Nephron (organoid): ENCODE results near the gene CDC5L.

Source experiments
- H3K27ac Mint-ChIP-seq, 3 experiments: 2 replicates each; pipeline ENCODE4 v1.8.0; 2020; ENCODE audit warnings: mixed read lengths in 3 of 3, mild to moderate bottlenecking in 2 of 3, moderate library complexity in 1 of 3
- H3K27me3 Mint-ChIP-seq: 2 replicates; pipeline ENCODE4 v1.8.0; 2021; ENCODE audit warnings: low read depth, mild to moderate bottlenecking, moderate library complexity, mixed read lengths
- H3K36me3 Mint-ChIP-seq: 2 replicates; pipeline ENCODE4 v1.8.0; 2020; ENCODE audit warnings: low read depth, mixed read lengths
- H3K4me1 Mint-ChIP-seq: 2 replicates; pipeline ENCODE4 v1.8.0; 2020; ENCODE audit warnings: mixed read lengths
- H3K4me3 Mint-ChIP-seq, 3 experiments: 2 replicates each; pipeline ENCODE4 v1.8.0; 2020; ENCODE audit warnings: mild to moderate bottlenecking in 3 of 3, mixed read lengths in 3 of 3, moderate library complexity in 2 of 3
- H3K9me3 Mint-ChIP-seq: 2 replicates; pipeline ENCODE4 v1.8.0; 2020; ENCODE audit warnings: mixed read lengths
- TF ChIP-seq, protein P1 (sequence below), 3 experiments: fragments of 200-600 bp; sonication (generic); IDR thresholded peaks; one replicate each; pipeline ENCODE4 v1.5.0; 2021; ENCODE audit warnings: antibody characterized with exemption in 3 of 3; ENCODE audit not compliant: unreplicated experiment in 3 of 3

Gene CDC5L

DNA sequence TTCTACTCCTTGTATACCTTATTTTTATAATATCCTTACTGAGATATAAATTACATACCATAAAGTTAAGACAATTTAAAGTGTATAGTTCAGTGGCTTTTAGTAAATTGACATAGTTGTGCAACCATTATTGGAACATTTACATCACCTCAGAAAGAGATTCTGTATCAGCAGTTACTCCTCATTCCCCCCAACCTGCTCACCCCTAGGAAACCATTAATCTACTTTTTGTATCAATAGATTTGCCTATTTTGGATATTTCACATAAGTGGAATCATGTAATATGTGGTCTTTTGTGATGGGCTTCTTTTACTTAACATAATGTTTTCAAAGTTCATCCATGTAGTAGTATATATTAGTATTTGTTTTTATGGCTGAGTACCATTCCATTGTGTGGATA lies 51.3 kb downstream of the CDC5L start:
- Mint-ChIP-seq H3K27ac (no peak overlapping the region), H3K27me3 (no peaks in the 10 kb centered on the region), H3K4me3 (no peak overlapping the region), H3K9me3 (peaks cover 22% of the 10 kb centered on the region), H3K4me1 (peaks cover 15% of the 10 kb centered on the region), H3K36me3 (peaks cover 77% of the 10 kb centered on the region)
- TF ChIP-seq, protein P1, sequence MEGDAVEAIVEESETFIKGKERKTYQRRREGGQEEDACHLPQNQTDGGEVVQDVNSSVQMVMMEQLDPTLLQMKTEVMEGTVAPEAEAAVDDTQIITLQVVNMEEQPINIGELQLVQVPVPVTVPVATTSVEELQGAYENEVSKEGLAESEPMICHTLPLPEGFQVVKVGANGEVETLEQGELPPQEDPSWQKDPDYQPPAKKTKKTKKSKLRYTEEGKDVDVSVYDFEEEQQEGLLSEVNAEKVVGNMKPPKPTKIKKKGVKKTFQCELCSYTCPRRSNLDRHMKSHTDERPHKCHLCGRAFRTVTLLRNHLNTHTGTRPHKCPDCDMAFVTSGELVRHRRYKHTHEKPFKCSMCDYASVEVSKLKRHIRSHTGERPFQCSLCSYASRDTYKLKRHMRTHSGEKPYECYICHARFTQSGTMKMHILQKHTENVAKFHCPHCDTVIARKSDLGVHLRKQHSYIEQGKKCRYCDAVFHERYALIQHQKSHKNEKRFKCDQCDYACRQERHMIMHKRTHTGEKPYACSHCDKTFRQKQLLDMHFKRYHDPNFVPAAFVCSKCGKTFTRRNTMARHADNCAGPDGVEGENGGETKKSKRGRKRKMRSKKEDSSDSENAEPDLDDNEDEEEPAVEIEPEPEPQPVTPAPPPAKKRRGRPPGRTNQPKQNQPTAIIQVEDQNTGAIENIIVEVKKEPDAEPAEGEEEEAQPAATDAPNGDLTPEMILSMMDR (IDR thresholded peaks at IDR 0.05; ENCODE audit: unreplicated experiment in 3 of 3) = no peak

DNA sequence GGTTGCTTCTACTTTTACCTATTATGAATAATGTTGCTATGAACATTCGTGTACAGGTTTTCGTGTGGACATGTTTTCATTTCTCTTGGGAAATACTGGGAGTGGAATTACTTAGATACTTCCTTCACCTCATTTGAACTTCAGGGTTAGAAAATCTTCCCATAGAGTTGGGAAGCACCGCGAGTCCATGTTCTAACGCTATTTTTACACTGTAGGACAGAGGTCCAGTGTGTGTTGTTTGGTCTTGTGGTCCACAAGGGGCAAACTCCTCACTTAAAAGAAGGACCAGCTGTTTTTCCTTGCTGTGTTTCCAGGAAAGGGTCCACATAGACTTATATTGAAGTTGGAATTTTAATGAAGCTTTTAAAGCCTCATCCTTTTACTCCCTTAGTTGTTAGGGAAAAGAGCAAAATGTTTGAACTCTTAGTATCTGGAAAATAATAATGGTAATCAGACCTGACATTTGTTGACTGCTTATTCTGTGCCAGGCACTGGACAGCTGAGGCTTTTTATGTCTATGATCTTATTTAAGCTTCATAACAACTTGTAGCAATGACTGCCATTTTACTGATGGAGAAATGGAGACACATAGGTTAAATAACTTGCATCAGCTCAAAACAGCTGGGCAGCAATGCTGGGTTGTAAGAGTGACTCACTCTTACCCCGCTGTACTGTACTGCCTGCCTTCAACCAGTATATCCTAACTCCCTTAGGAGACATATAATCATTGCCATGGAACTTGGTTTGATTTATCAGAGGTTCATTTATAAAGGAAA lies 52.0 kb downstream of the CDC5L start:
- H3K27ac Mint-ChIP-seq = no peak overlapping the region
- TF ChIP-seq, protein P1 (IDR thresholded peaks at IDR 0.05; ENCODE audit: unreplicated experiment in 3 of 3) = no peak
- no peak overlapping the region for H3K4me3 Mint-ChIP-seq
- peaks cover 83% of the 10 kb centered on the region for H3K36me3 Mint-ChIP-seq
- no peaks in the 10 kb centered on the region for H3K27me3 Mint-ChIP-seq
- peaks cover 26% of the 10 kb centered on the region for H3K9me3 Mint-ChIP-seq
- peaks cover 8% of the 10 kb centered on the region for H3K4me1 Mint-ChIP-seq

DNA sequence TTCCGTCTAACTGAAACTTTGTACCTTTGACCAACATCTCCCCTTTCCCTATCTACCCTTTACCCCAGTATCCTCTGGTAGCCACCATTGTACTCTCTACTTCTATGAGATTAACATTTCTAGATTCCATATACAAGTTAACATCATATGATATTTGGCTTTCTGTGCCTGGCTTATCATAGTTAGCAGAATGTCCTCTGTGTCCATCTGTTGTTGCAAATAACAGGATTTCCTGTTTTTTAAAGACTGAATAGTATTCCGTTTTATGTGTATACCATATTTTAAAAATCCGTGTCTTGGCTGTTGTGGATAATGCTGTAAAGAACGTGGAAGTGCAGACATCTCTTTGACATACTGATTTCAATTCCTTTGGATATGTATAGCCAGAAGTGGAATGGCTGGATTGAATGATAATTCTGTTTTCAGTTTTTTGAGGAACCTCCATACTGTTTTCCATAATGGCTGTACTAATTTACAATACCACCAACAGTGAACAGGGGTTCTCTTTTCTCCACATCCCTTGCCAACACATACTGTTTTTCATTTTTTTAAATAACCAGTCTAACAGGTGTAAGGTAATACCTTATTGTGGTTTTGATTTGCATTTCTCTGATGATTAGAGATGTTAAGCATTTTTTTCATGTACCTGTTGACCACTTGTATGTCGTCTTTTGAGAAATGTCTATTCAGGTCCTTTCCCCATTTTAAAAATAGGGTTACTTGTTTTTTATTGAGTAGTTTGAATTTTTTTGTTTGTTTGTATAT lies 53.8 kb downstream of the CDC5L start:
- peaks cover 91% of the 10 kb centered on the region for H3K36me3 Mint-ChIP-seq
- peaks cover 26% of the 10 kb centered on the region for H3K9me3 Mint-ChIP-seq
- H3K4me3 Mint-ChIP-seq = no peak overlapping the region
- peaks cover 5% of the 10 kb centered on the region for H3K4me1 Mint-ChIP-seq
- TF ChIP-seq, protein P1 (IDR thresholded peaks at IDR 0.05; ENCODE audit: unreplicated experiment in 3 of 3) = no peak
- H3K27me3 Mint-ChIP-seq = no peaks in the 10 kb centered on the region
- H3K27ac Mint-ChIP-seq = no peak overlapping the region

DNA sequence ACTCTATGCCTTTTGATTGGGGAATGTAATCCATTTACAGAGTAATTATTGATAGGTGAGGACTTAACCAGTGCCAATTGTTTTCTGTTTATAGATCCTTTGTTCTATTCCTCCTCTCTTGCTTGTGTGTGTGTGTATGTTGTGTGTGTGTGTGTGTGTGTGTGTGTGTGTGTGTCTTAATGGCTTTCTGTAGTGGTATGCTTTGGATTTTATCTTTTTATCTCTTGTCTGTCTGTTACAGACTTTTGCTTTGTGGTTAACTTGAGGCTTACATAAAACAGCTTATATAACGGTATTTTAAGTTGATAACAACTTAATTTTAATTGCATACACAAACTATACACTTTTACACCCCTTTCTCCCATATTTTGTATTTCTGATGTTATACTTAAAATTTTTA lies 54.7 kb downstream of the CDC5L start:
- TF ChIP-seq, protein P1 (IDR thresholded peaks at IDR 0.05; ENCODE audit: unreplicated experiment in 3 of 3) = no peak
- peaks cover 5% of the 10 kb centered on the region for H3K4me1 Mint-ChIP-seq
- no peaks in the 10 kb centered on the region for H3K27me3 Mint-ChIP-seq
- H3K4me3 Mint-ChIP-seq = no peak overlapping the region
- H3K9me3 Mint-ChIP-seq = peaks cover 26% of the 10 kb centered on the region
- peaks cover 90% of the 10 kb centered on the region for H3K36me3 Mint-ChIP-seq
- H3K27ac Mint-ChIP-seq = no peak overlapping the region

DNA sequence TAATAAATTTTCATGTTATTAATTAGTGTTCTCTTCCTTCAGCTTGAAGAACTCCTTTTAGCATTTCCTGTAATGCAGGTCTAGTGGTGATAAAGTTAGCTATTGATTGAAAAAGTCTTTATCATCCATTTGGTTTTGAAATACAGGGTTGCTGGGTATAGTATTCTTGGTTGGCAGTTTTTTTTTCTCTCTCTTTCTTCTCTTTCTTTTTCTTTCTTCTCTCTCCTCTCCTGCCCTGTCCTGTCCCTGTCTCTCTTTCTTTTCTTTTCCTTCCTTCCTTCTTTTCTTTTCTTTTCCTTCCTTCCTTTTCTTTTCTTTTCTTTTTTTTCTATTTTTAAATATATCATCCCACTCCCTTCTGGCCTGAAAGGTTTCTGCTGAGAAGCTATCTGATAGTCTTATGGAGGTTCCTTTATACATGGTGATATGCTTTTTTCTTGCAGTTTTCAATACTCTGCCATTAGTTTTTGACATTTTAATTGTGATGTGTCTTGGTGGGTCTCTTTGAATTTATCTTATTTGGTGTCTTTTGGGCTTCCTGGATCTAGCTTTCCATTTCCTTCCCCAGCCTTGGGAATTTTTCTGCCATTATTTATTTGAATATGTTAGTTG lies 55.4 kb downstream of the CDC5L start:
- H3K27ac Mint-ChIP-seq = no peak overlapping the region
- TF ChIP-seq, protein P1 (IDR thresholded peaks at IDR 0.05; ENCODE audit: unreplicated experiment in 3 of 3) = no peak
- H3K36me3 Mint-ChIP-seq = peaks cover 91% of the 10 kb centered on the region
- H3K9me3 Mint-ChIP-seq = peaks cover 26% of the 10 kb centered on the region
- H3K4me1 Mint-ChIP-seq = peaks cover 5% of the 10 kb centered on the region
- H3K27me3 Mint-ChIP-seq = no peaks in the 10 kb centered on the region
- no peak overlapping the region for H3K4me3 Mint-ChIP-seq
